ENCODE data around the gene ZNF891.

ZNF891 gene

DNA sequence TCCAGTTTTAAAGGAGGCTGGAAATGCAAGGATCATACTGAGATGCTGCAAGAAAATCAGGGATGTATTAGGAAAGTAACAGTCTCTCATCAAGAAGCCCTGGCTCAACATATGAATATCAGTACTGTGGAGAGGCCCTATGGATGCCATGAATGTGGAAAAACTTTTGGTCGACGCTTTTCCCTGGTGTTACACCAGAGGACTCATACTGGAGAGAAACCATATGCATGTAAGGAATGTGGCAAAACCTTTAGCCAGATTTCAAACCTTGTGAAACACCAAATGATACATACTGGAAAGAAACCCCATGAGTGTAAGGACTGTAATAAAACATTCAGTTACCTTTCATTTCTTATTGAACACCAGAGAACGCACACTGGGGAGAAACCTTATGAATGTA is 24.5 kb downstream of the ZNF891 start:
- peak in 1 of 2 experiments; percentile 25 for DNase-seq
- TF ChIP-seq POLR2A (IDR thresholded peaks at IDR 0.05; ENCODE audit: low read length) (no peak), GATA1 (IDR thresholded peaks at IDR 0.05; ENCODE audit: low read depth, low read length) (no peak)

DNA sequence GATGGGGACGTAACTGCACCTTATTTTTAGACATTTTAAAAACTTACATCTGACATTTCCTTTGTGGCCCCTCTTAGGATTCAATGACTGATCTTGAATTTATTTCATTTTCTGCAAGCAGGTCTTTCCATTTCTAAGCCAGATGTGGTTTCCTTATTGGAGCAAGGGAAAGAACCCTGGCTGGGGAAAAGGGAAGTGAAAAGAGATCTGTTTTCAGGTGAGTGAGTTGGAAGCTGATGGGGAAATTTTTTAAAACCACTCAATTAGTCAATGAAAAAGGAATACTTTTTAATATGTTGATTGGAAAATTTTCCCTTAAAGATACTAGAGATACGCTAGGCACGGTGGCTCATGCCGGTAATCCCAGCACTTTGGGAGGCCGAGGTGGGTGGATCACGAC is 46.7 kb downstream of the ZNF891 start:
- DNase-seq = no peak
- no peak for TF ChIP-seq POLR2A (IDR thresholded peaks at IDR 0.05; ENCODE audit: low read length)
- no peak for TF ChIP-seq GATA1 (IDR thresholded peaks at IDR 0.05; ENCODE audit: low read depth, low read length)

DNA sequence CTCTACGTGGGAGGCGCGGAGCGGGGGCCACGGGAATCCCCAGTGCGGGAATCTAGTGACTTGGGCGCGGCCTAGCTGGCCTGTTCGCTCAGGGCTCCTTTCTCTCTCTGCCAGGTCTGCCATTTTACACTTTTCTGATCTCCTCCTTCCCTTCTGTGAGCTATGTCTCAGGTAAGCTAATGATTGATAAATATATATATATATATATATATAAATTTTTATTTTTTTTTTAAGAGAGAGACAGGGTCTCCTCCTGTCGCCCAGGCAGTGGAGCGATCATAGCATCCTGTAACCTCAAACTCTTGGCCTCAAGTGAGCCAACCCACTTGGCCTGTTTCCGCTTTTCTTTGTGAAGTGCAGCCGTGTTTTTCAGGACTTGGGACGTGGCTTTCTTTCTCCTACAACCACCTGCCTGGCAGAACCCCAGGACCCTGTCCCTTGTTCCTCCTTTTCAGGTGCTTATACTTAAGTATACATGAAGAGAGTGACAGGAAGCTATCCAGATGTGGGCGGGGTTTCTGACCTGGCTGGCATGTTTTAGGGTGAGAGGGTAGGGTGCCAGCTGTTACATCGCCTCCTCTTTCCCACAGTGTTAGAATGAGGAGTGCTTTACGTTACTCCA is 48.8 kb downstream of the ZNF891 start:
- no peak for TF ChIP-seq GATA1 (IDR thresholded peaks at IDR 0.05; ENCODE audit: low read depth, low read length)
- peak; percentile 32 for TF ChIP-seq POLR2A (IDR thresholded peaks at IDR 0.05; ENCODE audit: low read length)
- DNase-seq = peak; percentile 44 to 48

DNA sequence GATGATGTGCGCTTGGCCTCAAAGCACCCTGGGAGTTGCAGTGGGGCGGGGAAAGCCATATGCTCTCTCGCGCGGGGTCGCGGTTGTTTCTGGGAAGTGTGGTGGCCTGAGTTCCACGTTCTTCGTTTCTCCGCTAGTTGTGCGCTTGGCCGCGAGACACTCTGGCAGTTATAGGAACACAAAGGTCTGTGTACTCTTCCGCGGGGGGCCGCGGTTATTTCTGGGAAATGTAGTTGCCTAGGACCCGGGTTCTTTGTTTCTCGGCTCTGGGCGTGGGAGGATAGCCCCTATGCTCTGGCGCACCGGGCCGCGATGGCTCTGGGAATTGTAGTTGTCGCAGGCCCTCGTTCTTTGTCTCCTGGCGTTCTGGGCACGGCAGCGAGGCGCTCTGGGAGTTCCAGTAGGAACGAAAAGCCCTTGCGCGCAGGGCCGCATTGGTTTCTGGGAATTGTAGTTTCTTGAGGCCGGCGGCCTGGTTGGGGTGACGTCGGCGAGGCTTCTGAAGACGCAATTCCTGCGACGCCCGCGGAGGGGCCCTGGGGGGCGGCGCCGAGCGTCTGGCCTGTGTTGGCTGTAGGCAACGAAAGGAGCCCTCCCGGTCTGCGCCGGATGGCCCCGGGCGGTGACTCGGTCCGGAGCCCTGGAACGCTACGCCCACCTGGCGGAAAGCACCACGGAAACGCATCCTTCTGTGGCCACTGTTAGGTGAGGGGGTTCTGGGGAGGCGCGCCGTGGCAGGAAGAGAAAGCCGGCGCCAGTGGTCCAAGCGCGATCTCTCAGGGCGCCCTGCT is 49.5 kb downstream of the ZNF891 start, which contains the start of gene ZNF140:
TSS of gene ZNF140 (plus strand) at position 556 of the 791 bp plus-strand sequence. CDS start 398 bp downstream, outside the sequence.
- TF ChIP-seq POLR2A (IDR thresholded peaks at IDR 0.05; ENCODE audit: low read length) (peak; percentile 77), GATA1 (IDR thresholded peaks at IDR 0.05; ENCODE audit: low read depth, low read length) (no peak)
- peak; percentile 96 to 98 for DNase-seq

DNA sequence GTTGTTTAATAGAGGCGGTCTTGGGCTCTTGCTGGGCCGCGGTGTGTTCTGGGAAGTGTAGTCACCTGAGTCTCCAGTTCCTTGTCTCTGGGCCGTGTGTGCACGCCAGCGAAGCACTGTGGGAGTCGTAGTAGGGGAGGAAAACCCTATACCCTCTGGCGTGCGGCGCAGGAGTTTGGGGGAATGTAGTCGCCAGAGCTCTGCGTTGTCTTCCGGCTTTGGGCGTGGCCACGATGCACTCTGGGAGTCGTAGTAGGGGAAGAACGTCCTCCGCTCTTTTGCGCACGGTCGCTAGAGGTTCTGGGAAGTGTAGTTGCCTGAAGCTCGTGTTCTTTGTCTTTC is 50.1 kb downstream of the ZNF891 start:
- no peak for TF ChIP-seq POLR2A (IDR thresholded peaks at IDR 0.05; ENCODE audit: low read length)
- no peak for TF ChIP-seq GATA1 (IDR thresholded peaks at IDR 0.05; ENCODE audit: low read depth, low read length)
- DNase-seq = peak; percentile 95 to 99

DNA sequence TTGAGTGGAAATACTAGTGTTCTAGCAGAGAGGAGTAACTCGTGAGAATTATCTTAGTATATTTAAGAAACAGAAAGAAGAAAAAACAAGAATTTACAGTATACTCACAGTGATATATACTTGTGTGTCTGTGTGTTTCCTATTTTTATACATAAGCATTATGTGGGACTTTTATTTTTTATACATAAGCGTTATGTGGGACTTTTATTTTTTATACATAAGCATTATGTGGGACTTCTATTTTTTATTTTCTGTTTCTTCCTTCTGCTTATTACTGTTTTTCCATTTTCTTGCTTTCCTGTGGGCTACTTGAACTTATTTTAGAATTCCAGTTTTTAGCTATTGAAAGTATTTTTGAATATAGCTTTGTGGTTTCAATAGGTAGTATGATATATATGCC is 56.2 kb downstream of the ZNF891 start:
- no peak for DNase-seq
- TF ChIP-seq GATA1 (IDR thresholded peaks at IDR 0.05; ENCODE audit: low read depth, low read length) = no peak
- TF ChIP-seq POLR2A (IDR thresholded peaks at IDR 0.05; ENCODE audit: low read length) = no peak

DNA sequence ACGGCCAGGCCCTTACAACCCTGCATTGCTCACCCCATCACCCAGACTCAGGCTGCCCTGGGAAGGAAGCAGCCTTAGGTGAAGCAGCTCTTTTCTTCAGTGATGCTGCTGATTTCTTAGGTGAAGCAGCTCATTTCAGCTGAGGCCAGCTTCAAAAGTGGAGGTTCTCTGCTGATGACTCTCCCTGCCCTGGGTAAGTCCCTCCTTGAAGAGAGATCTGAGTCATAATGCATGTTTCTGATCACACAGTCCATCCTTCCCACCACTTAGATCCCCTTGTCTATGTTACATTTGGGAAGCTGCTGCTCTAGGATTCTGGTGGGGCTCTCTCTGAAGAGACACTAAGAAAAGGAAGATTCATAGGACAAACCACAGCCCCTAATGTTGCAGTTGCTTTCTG is 66.5 kb downstream of the ZNF891 start:
- TF ChIP-seq GATA1 (IDR thresholded peaks at IDR 0.05; ENCODE audit: low read depth, low read length) (no peak), POLR2A (IDR thresholded peaks at IDR 0.05; ENCODE audit: low read length) (no peak)
- no peak for DNase-seq

DNA sequence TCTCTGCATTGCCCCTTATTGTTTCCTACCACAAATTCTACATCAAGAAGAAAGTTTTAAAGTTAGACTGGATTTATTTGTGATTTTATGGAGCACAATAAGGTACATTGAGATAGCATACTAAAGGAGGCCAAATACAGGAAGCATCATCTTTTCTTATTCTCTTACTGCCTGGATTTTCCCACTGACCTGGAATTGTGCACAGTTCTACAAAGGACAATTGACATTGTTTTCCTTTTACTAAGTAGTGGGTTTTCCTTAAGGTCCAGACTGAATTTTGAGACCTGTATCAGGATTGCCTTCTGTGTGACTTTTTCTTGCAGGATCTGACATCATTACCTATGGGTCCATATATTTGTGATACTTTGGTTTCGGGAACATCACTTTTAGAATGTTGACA is 68.1 kb downstream of the ZNF891 start:
- TF ChIP-seq GATA1 (IDR thresholded peaks at IDR 0.05; ENCODE audit: low read depth, low read length) = no peak
- TF ChIP-seq POLR2A (IDR thresholded peaks at IDR 0.05; ENCODE audit: low read length) = no peak
- no peak for DNase-seq

DNA sequence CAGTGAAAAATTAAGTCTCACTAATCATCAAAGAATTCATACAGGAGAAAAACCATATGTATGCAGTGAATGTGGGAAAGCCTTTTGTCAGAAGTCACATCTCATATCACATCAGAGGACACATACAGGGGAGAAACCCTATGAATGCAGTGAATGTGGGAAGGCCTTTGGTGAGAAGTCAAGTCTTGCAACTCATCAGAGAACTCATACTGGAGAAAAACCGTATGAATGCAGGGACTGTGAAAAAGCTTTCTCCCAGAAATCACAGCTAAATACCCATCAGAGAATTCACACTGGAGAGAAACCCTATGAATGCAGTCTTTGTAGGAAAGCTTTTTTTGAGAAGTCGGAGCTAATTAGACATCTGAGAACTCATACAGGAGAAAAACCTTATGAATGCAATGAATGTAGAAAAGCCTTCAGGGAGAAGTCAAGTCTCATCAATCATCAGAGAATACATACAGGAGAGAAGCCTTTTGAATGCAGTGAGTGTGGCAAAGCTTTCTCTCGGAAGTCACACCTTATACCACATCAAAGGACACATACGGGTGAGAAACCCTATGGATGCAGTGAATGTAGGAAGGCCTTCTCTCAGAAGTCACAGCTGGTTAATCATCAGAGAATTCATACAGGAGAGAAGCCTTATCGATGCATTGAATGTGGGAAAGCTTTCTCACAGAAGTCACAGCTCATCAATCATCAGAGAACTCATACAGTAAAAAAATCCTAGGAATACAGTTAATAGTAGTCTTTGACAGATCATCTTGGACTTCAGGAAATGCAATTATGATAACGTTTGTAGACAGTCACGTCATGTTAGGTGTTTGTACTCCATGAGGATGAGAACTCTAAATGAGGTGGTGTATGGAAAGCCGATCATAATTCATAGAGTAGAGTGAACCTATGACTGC is 71.6 kb downstream of the ZNF891 start:
- peak; percentile 34 to 44 for DNase-seq
- TF ChIP-seq POLR2A (IDR thresholded peaks at IDR 0.05; ENCODE audit: low read length) (peak; percentile 31), GATA1 (IDR thresholded peaks at IDR 0.05; ENCODE audit: low read depth, low read length) (no peak)

DNA sequence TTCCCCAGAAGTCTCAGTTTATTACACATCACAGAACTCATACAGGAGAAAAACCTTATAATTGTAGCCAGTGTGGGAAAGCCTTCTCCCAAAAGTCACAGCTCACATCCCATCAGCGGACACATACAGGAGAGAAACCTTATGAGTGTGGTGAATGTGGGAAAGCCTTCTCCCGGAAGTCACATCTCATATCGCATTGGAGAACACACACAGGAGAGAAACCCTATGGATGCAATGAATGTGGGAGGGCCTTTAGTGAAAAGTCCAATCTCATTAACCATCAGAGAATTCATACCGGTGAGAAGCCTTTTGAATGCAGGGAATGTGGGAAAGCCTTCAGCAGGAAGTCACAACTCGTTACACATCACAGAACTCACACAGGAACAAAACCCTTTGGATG is 72.6 kb downstream of the ZNF891 start:
- DNase-seq = peak; percentile 36
- TF ChIP-seq GATA1 (IDR thresholded peaks at IDR 0.05; ENCODE audit: low read depth, low read length) (no peak), POLR2A (IDR thresholded peaks at IDR 0.05; ENCODE audit: low read length) (no peak)
